ENCODE results near the gene ACSL3. TPM values are rescaled to one million over a fixed set of nuclear protein-coding genes. Genes with fewer than 3 reads are reported as not detected.

ACSL3 gene
- total RNA-seq, 1 donor from 2014 or later = 48.9 TPM

GRCh38 chr2:222859786-222860612 lies 837 bp upstream of the ACSL3 start:
- peak in 1 of 2 donors; percentile 82 for DNase-seq (ENCODE audit: low spot score in 2 of 2)
- intact Hi-C loops (cut with DNase I) = loop anchor here (1.0 to 5.0 kb wide), 3 partner anchors 43 to 204 kb away; partner anchors contain the start of gene FARSB
- Histone ChIP-seq H3K9me3 (no peaks in the 10 kb centered on the region), H3K27ac (peak overlapping the region; percentile 69 to 94), H3K4me3 (peak overlapping the region; percentile 83 to 99), H3K4me1 (peaks cover 0 to 25% of the 10 kb centered on the region in 2 donors), H3K27me3 (no peaks in the 10 kb centered on the region), H3K36me3 (no peaks in the 10 kb centered on the region)
- TF ChIP-seq CTCF (IDR thresholded peaks at IDR 0.05) = no peak

- peak in 1 of 3 experiments; percentile 4 for TF ChIP-seq CTCF (IDR thresholded peaks at IDR 0.05)
- intact Hi-C loops (cut with DNase I) = loop anchor here (1.0 to 5.0 kb wide), 3 partner anchors 41 to 153 kb away; no protein-coding TSS in a partner anchor
- DNase-seq (ENCODE audit: low spot score in 2 of 2) = peak in 1 of 2 donors; percentile 73
- Histone ChIP-seq H3K36me3 (no peaks in the 10 kb centered on the region), H3K27ac (peak overlapping the region; percentile 94 to 96), H3K9me3 (no peaks in the 10 kb centered on the region), H3K27me3 (no peaks in the 10 kb centered on the region), H3K4me1 (peaks cover 0 to 35% of the 10 kb centered on the region in 2 donors), H3K4me3 (peak overlapping the region; percentile 83 to 99)
Observed at GRCh38 chr2:222861411-222862105, 722 bp downstream of the ACSL3 start.

GRCh38 chr2:222862106-222862908 lies 1.5 kb downstream of the ACSL3 start:
- no peak for DNase-seq (ENCODE audit: low spot score in 2 of 2)
- no peaks in the 10 kb centered on the region for H3K27me3 ChIP-seq
- peak overlapping the region; percentile 94 to 96 for H3K27ac ChIP-seq
- intact Hi-C loops (cut with DNase I) = loop anchor here (5.0 kb wide), 1 partner anchor 70 kb away; no protein-coding TSS in a partner anchor
- H3K36me3 ChIP-seq = no peaks in the 10 kb centered on the region
- no peaks in the 10 kb centered on the region for H3K9me3 ChIP-seq
- peaks cover 0 to 38% of the 10 kb centered on the region in 2 donors for H3K4me1 ChIP-seq
- TF ChIP-seq CTCF (IDR thresholded peaks at IDR 0.05) = peak in 2 of 3 experiments; percentile 25 to 53
- H3K4me3 ChIP-seq = peak overlapping the region; percentile 83 to 99

GRCh38 chr2:222862909-222863544 lies 2.2 kb downstream of the ACSL3 start:
- Histone ChIP-seq H3K27ac (peak overlapping the region in 1 of 2 donors; percentile 94), H3K4me1 (peaks cover 0 to 43% of the 10 kb centered on the region in 2 donors), H3K36me3 (no peaks in the 10 kb centered on the region), H3K4me3 (peak overlapping the region; percentile 83 to 99), H3K9me3 (no peaks in the 10 kb centered on the region), H3K27me3 (no peaks in the 10 kb centered on the region)
- DNase-seq (ENCODE audit: low spot score in 2 of 2) = no peak
- TF ChIP-seq CTCF (IDR thresholded peaks at IDR 0.05) = no peak
- intact Hi-C loops (cut with DNase I) = loop anchor here (5.0 kb wide), 1 partner anchor 71 kb away; no protein-coding TSS in a partner anchor

Measured in ascending aorta (tissue), 2 donors.